ENCODE measurements around the gene C17orf107.

DNA sequence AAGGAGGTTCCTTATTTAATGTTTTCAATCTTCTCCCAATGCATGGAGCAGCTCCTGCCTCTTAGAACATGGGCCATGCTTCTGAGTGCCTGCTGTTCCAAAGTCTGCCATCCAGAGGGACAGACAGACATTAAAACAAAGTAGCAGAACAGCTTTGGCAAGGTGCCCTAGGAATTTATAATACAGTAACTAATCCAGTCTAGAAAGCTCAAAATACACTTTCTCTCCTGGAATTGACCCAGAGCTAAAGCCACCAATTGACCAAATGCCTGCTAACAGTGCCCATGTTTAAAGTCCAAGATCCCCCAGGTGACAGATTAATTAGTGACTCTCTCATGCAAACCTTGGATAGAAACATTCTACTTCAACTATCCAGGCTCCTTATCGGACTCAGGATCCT, 14.7 kb downstream of the C17orf107 start:
- TF ChIP-seq POLR2A (IDR thresholded peaks at IDR 0.05) (no peak), CTCF (IDR thresholded peaks at IDR 0.05 in 4 of 5, conservative IDR thresholded peaks at IDR 0.05 in 1 of 5) (no peak)
